Measurements from ENCODE around the gene SOX6. TPM values are rescaled to one million over a fixed set of nuclear protein-coding genes. Genes with fewer than 3 reads are reported as not detected.

SOX6 gene
- total RNA-seq, 1 experiment from 2014 or later: 0.21 TPM

DNA sequence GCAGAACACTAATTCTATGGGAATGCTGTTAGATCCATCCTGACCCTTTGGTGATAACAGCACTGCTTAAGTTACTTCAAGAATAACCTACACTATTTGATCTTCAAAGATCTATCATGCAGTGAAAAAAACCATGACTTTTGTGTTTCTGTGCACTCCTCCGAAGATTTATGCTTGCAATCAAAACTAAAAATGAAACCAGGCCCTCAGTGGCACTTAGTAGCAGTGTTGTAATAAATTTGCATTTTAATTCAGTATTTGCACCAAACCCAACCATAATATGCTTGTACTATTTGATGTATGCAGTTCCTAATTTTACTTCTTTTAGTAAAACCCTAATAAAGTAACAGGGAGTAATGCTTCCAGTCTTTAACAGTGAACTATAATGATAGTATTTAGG is 130.7 kb downstream of the SOX6 start:
- no peak for TF ChIP-seq POLR2AphosphoS5 (IDR thresholded peaks at IDR 0.05; ENCODE audit: low read depth, low read length)
- TF ChIP-seq, protein P1, sequence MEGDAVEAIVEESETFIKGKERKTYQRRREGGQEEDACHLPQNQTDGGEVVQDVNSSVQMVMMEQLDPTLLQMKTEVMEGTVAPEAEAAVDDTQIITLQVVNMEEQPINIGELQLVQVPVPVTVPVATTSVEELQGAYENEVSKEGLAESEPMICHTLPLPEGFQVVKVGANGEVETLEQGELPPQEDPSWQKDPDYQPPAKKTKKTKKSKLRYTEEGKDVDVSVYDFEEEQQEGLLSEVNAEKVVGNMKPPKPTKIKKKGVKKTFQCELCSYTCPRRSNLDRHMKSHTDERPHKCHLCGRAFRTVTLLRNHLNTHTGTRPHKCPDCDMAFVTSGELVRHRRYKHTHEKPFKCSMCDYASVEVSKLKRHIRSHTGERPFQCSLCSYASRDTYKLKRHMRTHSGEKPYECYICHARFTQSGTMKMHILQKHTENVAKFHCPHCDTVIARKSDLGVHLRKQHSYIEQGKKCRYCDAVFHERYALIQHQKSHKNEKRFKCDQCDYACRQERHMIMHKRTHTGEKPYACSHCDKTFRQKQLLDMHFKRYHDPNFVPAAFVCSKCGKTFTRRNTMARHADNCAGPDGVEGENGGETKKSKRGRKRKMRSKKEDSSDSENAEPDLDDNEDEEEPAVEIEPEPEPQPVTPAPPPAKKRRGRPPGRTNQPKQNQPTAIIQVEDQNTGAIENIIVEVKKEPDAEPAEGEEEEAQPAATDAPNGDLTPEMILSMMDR (IDR thresholded peaks at IDR 0.05): no peak
- TF ChIP-seq TCF7L2 (IDR thresholded peaks at IDR 0.05; ENCODE audit: low read depth, low read length): no peak
- Histone ChIP-seq H3K9me3 (ENCODE audit: control insufficient read depth, insufficient read depth, low read depth, low read length) (no peaks in the 10 kb centered on the region), H3K4me3 (ENCODE audit: low read depth in 2 of 2, low read length in 2 of 2) (no peak overlapping the region), H3K27me3 (ENCODE audit: control insufficient read depth, insufficient read depth, low read length) (no peaks in the 10 kb centered on the region), H3K27ac (ENCODE audit: low read length) (no peak overlapping the region), H3K4me1 (ENCODE audit: control insufficient read depth, insufficient read depth, low read length) (no peaks in the 10 kb centered on the region), H3K36me3 (ENCODE audit: control insufficient read depth, insufficient read depth, low read length) (no peaks in the 10 kb centered on the region)
- intact Hi-C loops (cut with micrococcal nuclease; ENCODE audit: unreplicated experiment) (no loop called here), in situ Hi-C loops (cut with HindIII; ENCODE audit: low pct_unique_long_range_greater_than_20kb, low sequenced_read_pairs) (no loop called here)
- ATAC-seq: no peak
- CTCF ChIA-PET: no interaction called here
- no peak for DNase-seq (ENCODE audit: low read depth, low spot score)
- POLR2A ChIA-PET: no interaction called here
- no TSS peak for BruUV-seq (replicated peaks)

DNA sequence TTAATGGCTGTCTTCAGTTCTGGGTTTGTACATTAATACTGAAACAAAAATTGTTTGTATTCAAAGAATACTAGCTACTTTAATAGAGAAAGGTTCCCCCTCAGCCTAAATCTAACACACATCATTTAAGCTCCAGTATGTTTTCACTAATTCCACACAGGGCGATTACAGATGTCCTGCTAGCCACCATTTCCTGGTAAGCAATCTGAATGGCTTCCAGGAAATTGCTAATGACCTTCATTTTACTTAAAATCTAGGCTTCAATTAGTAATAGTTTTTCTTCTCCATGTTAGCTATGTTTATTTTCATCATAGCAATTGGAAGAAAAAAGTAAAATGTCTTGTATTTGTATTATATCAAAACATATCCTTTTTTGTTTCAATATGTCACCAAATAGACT is 132.8 kb downstream of the SOX6 start:
- BruUV-seq (replicated peaks): no TSS peak
- in situ Hi-C loops (cut with HindIII; ENCODE audit: low pct_unique_long_range_greater_than_20kb, low sequenced_read_pairs) (no loop called here), intact Hi-C loops (cut with micrococcal nuclease; ENCODE audit: unreplicated experiment) (no loop called here)
- DNase-seq (ENCODE audit: low read depth, low spot score): no peak
- ATAC-seq: no peak
- ChIA-PET POLR2A (no interaction called here), CTCF (interaction anchor here (0.6 kb wide), 1 partner anchor 574 kb away, joined by 3 read pairs; no protein-coding TSS in a partner anchor)
- Histone ChIP-seq H3K27me3 (ENCODE audit: control insufficient read depth, insufficient read depth, low read length) (no peaks in the 10 kb centered on the region), H3K9me3 (ENCODE audit: control insufficient read depth, insufficient read depth, low read depth, low read length) (no peaks in the 10 kb centered on the region), H3K36me3 (ENCODE audit: control insufficient read depth, insufficient read depth, low read length) (no peaks in the 10 kb centered on the region), H3K4me1 (ENCODE audit: control insufficient read depth, insufficient read depth, low read length) (no peaks in the 10 kb centered on the region), H3K27ac (ENCODE audit: low read length) (no peak overlapping the region), H3K4me3 (ENCODE audit: low read depth in 2 of 2, low read length in 2 of 2) (no peak overlapping the region)
- TF ChIP-seq, protein P1 (IDR thresholded peaks at IDR 0.05): no peak
- no peak for TF ChIP-seq POLR2AphosphoS5 (IDR thresholded peaks at IDR 0.05; ENCODE audit: low read depth, low read length)
- TF ChIP-seq, protein P2, sequence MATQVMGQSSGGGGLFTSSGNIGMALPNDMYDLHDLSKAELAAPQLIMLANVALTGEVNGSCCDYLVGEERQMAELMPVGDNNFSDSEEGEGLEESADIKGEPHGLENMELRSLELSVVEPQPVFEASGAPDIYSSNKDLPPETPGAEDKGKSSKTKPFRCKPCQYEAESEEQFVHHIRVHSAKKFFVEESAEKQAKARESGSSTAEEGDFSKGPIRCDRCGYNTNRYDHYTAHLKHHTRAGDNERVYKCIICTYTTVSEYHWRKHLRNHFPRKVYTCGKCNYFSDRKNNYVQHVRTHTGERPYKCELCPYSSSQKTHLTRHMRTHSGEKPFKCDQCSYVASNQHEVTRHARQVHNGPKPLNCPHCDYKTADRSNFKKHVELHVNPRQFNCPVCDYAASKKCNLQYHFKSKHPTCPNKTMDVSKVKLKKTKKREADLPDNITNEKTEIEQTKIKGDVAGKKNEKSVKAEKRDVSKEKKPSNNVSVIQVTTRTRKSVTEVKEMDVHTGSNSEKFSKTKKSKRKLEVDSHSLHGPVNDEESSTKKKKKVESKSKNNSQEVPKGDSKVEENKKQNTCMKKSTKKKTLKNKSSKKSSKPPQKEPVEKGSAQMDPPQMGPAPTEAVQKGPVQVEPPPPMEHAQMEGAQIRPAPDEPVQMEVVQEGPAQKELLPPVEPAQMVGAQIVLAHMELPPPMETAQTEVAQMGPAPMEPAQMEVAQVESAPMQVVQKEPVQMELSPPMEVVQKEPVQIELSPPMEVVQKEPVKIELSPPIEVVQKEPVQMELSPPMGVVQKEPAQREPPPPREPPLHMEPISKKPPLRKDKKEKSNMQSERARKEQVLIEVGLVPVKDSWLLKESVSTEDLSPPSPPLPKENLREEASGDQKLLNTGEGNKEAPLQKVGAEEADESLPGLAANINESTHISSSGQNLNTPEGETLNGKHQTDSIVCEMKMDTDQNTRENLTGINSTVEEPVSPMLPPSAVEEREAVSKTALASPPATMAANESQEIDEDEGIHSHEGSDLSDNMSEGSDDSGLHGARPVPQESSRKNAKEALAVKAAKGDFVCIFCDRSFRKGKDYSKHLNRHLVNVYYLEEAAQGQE (IDR thresholded peaks at IDR 0.05; ENCODE audit: insufficient read depth in 1 of 2, low read depth in 2 of 2, low read length in 1 of 2): no peak
- no peak for TF ChIP-seq SIN3A (IDR thresholded peaks at IDR 0.05; ENCODE audit: borderline replicate concordance, insufficient read depth, low read depth, low read length)

DNA sequence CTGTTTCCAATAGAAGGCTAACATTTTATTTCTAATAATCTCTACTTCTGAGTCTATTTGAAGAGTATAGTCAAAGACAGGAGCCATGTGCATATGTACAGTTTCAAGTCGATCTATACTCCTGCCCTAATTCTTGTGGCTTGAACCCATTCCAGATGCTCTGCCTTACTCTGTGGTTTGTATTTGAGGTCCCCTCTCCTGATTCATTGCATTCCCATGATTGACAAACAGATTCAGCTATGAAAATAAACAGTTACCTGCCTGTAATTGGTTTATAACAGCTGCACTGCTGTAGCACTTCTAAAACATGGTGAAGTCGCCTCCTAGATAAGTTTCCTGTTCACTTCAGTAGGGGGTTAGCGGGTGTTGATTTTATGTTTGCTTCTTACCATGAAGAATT is 138.7 kb downstream of the SOX6 start:
- Histone ChIP-seq H3K4me1 (ENCODE audit: control insufficient read depth, insufficient read depth, low read length) (no peaks in the 10 kb centered on the region), H3K4me3 (ENCODE audit: low read depth in 2 of 2, low read length in 2 of 2) (no peak overlapping the region), H3K27ac (ENCODE audit: low read length) (no peak overlapping the region), H3K9me3 (ENCODE audit: control insufficient read depth, insufficient read depth, low read depth, low read length) (no peaks in the 10 kb centered on the region), H3K36me3 (ENCODE audit: control insufficient read depth, insufficient read depth, low read length) (no peaks in the 10 kb centered on the region), H3K27me3 (ENCODE audit: control insufficient read depth, insufficient read depth, low read length) (no peaks in the 10 kb centered on the region)
- TF ChIP-seq, protein P2 (IDR thresholded peaks at IDR 0.05; ENCODE audit: insufficient read depth in 1 of 2, low read depth in 2 of 2, low read length in 1 of 2): no peak
- no peak for TF ChIP-seq SIN3A (IDR thresholded peaks at IDR 0.05; ENCODE audit: borderline replicate concordance, insufficient read depth, low read depth, low read length)
- TF ChIP-seq, protein P1 (IDR thresholded peaks at IDR 0.05): no peak
- TF ChIP-seq POLR2AphosphoS5 (IDR thresholded peaks at IDR 0.05; ENCODE audit: low read depth, low read length): no peak
- TF ChIP-seq TCF7L2 (IDR thresholded peaks at IDR 0.05; ENCODE audit: low read depth, low read length): no peak
- intact Hi-C loops (cut with micrococcal nuclease; ENCODE audit: unreplicated experiment): no loop called here
- CTCF ChIA-PET: no interaction called here
- no peak for ATAC-seq
- in situ Hi-C loops (cut with HindIII; ENCODE audit: low pct_unique_long_range_greater_than_20kb, low sequenced_read_pairs): no loop called here
- BruUV-seq (replicated peaks): no TSS peak
- DNase-seq (ENCODE audit: low read depth, low spot score): no peak
- POLR2A ChIA-PET: no interaction called here
